A549 (cell line): ENCODE measurements around the gene LMO2. TPM values are rescaled to one million over a fixed set of nuclear protein-coding genes. Genes with fewer than 3 reads are reported as not detected.

ENCODE experiments used
- ATAC-seq, 2 experiments: fragments of 200-7000 bp in 1 of 2; fragments of >200 bp in 1 of 2; cut with Nextera tagmentation in 1 of 2; cut with Tn5 transposase in 1 of 2; 3 replicates each; pipeline versions ENCODE4 v1.8.0 to v1.9.1; 2018 to 2020; ENCODE audit warnings: mild to moderate bottlenecking in 1 of 2, moderate library complexity in 1 of 2
- CTCF ChIA-PET: fragments of 300-600 bp; sonication (Branson Sonifier 250); formaldehyde crosslinking; extraction: SDS; loops from one replicate; lab custom pipeline; 2021; ENCODE audit warnings: antibody characterized with exemption, inconsistent platforms; lab: Yijun Ruan, JAX
- POLR2A ChIA-PET: fragments of 350-600 bp; formaldehyde crosslinking; extraction: SDS; loops from one replicate; lab custom pipeline; 2021; ENCODE audit warnings: antibody characterized with exemption, inconsistent platforms; lab: Yijun Ruan, JAX
- DNase-seq, 2 experiments: peaks; one replicate each; pipeline versions ENCODE4 v3.0.0 to v3.0.0-alpha.2; 2011 to 2016; ENCODE audit warnings: low read depth in 1 of 2, low spot score in 1 of 2
- FAIRE-seq: peaks from 2 replicates; lab custom pipeline; 2011; peaks lifted over from hg19 to GRCh38; lab: Jason Lieb, UNC
- H3K27ac ChIP-seq, 2 experiments: fragments of >200 bp; sonication (Bioruptor Twin); formaldehyde crosslinking; 3 replicates each; pipeline ENCODE4 v1.5.1; 2016 to 2017
- H3K4me1 ChIP-seq: fragments of >200 bp; sonication (Bioruptor Twin); formaldehyde crosslinking; 3 replicates; pipeline ENCODE4 v1.6.1; 2016
- H3K4me2 ChIP-seq: fragments of >200 bp; sonication (Bioruptor Twin); formaldehyde crosslinking; 3 replicates; pipeline ENCODE4 v1.6.1; 2016
- H3K4me3 ChIP-seq: fragments of >200 bp; sonication (Bioruptor Twin); formaldehyde crosslinking; 3 replicates; pipeline ENCODE4 v1.5.1; 2016
- H3K9me3 ChIP-seq: fragments of >200 bp; sonication (Bioruptor Twin); formaldehyde crosslinking; 3 replicates; pipeline ENCODE4 v1.6.1; 2016
- BCL3 ChIP-seq: fragments of >200 bp; sonication (Bioruptor Twin); formaldehyde crosslinking; IDR thresholded peaks from 3 replicates; pipeline ENCODE4 v1.6.1; 2016
- CBX2 ChIP-seq: fragments of 200-600 bp; sonication (generic); IDR thresholded peaks from 2 replicates; pipeline ENCODE4 v1.6.1; 2016; ENCODE audit warnings: low read depth, mild to moderate bottlenecking, borderline replicate concordance
- CHD4 ChIP-seq: fragments of 200-600 bp; sonication (generic); IDR thresholded peaks from 2 replicates; pipeline ENCODE4 v1.6.1; 2016; ENCODE audit warnings: antibody characterized with exemption, mild to moderate bottlenecking, borderline replicate concordance
- EP300 ChIP-seq, 2 experiments: fragments of >200 bp; sonication (Bioruptor Twin); formaldehyde crosslinking; IDR thresholded peaks; 2 replicates in 1 of 2; 3 replicates in 1 of 2; pipeline ENCODE4 v1.6.1; 2016 to 2017
- ESRRA ChIP-seq: fragments of 150-350 bp; IDR thresholded peaks from 2 replicates; pipeline ENCODE4 v1.6.1; 2014; ENCODE audit warnings: mild to moderate bottlenecking, low read length, borderline replicate concordance
- FOSL2 ChIP-seq, 2 experiments: fragments of 450-650 bp in 1 of 2; fragments of >200 bp in 1 of 2; sonication (Bioruptor Twin) in 1 of 2; formaldehyde crosslinking; IDR thresholded peaks; 2 replicates each; pipeline versions ENCODE4 v1.5.0 to v1.6.1; 2016 to 2020; ENCODE audit warnings: mild to moderate bottlenecking in 1 of 2, moderate library complexity in 1 of 2
- FOXS1 ChIP-seq: fragments of 250-450 bp; sonication (Bioruptor Pico); IDR thresholded peaks from 2 replicates; pipeline ENCODE4 v1.5.0; 2020; ENCODE audit warnings: mild to moderate bottlenecking, moderate library complexity
- HDAC2 ChIP-seq: fragments of 200-600 bp; sonication (generic); IDR thresholded peaks from 2 replicates; pipeline ENCODE4 v1.6.1; 2016
- HEYL ChIP-seq: fragments of 250-450 bp; sonication (Bioruptor Pico); IDR thresholded peaks from 2 replicates; pipeline ENCODE4 v1.8.0; 2021; ENCODE audit warnings: mild to moderate bottlenecking, moderate library complexity
- KDM5A ChIP-seq: fragments of 200-600 bp; sonication (generic); IDR thresholded peaks from 2 replicates; pipeline ENCODE4 v1.6.1; 2016; ENCODE audit warnings: antibody characterized with exemption, mild to moderate bottlenecking
- MAZ ChIP-seq: fragments of 150-350 bp; IDR thresholded peaks from 2 replicates; pipeline ENCODE4 v1.6.1; 2014; ENCODE audit warnings: antibody characterized with exemption, low read depth, low read length, borderline replicate concordance
- NPAS2 ChIP-seq: fragments of 250-450 bp; sonication (Bioruptor Pico); IDR thresholded peaks from 2 replicates; pipeline ENCODE4 v1.8.0; 2022; ENCODE audit warnings: mild to moderate bottlenecking, moderate library complexity, borderline replicate concordance
- NR3C1 ChIP-seq: fragments of >200 bp; sonication (Bioruptor Twin); formaldehyde crosslinking; IDR thresholded peaks from 3 replicates; pipeline ENCODE4 v1.6.1; 2017
- POLR2A ChIP-seq: IDR thresholded peaks from 2 replicates; pipeline ENCODE4 v1.6.1; 2012; ENCODE audit warnings: mild to moderate bottlenecking, low read length
- RARB ChIP-seq: fragments of 250-450 bp; sonication (Bioruptor Pico); IDR thresholded peaks from 2 replicates; pipeline ENCODE4 v1.8.0; 2021; ENCODE audit warnings: mild to moderate bottlenecking, moderate library complexity
- RNF2 ChIP-seq: fragments of 200-600 bp; sonication (generic); IDR thresholded peaks from 2 replicates; pipeline ENCODE4 v1.6.1; 2016; ENCODE audit warnings: low read depth, mild to moderate bottlenecking, antibody characterized with exemption, moderate library complexity, borderline replicate concordance
- SMC3 ChIP-seq: fragments of >200 bp; sonication (Bioruptor Twin); formaldehyde crosslinking; IDR thresholded peaks from 3 replicates; pipeline ENCODE4 v1.6.1; 2018; ENCODE audit warnings: inconsistent platforms
- SREBF2 ChIP-seq: fragments of 450-650 bp; IDR thresholded peaks from 2 replicates; pipeline ENCODE4 v1.6.1; 2014; ENCODE audit warnings: mild to moderate bottlenecking, moderate library complexity
- TP53 ChIP-seq: fragments of 250-450 bp; sonication (Bioruptor Pico); IDR thresholded peaks from 2 replicates; pipeline ENCODE4 v1.5.0; 2021; ENCODE audit warnings: mild to moderate bottlenecking, moderate library complexity
- USF2 ChIP-seq: fragments of 450-650 bp; IDR thresholded peaks from 2 replicates; pipeline ENCODE4 v1.6.1; 2014; ENCODE audit warnings: antibody characterized with exemption
- ZC3H11A ChIP-seq: fragments of 450-650 bp; IDR thresholded peaks from 2 replicates; pipeline ENCODE4 v1.6.1; 2014; ENCODE audit warnings: antibody characterized with exemption, mild to moderate bottlenecking
- ZSCAN20 ChIP-seq: fragments of 250-450 bp; sonication (Bioruptor Pico); IDR thresholded peaks from 2 replicates; pipeline ENCODE4 v1.8.0; 2022; ENCODE audit warnings: mild to moderate bottlenecking, moderate library complexity
- WGBS: methylation state at CpG from one replicate; pipeline ENCODE4 v1.1.6; 2017; ENCODE audit errors: missing lambda C conversion rate; 5-methylcytosine and 5-hydroxymethylcytosine counted together
- polyA plus RNA-seq, 4 experiments: library from polyadenylated mRNA; depleted of rRNA in 3 of 4; stranded (reverse); fragments of >200 nt; fragmentation: RNase III in 1 of 4; extraction: RNeasy Plus Mini Kit Qiagen cat#74134 plus additional on column Dnase treatment in 1 of 4; gene quantifications; 2 replicates in 3 of 4; 3 replicates in 1 of 4; pipeline ENCODE4 v1.2.3, GENCODE V29; 2011 to 2017
- TF ChIP-seq, protein P1 (sequence below): fragments of >200 bp; sonication (Bioruptor Twin); formaldehyde crosslinking; IDR thresholded peaks from 2 replicates; pipeline ENCODE4 v1.6.1; 2016

Gene LMO2
- polyA plus RNA-seq, 2 of the 4 experiments (the other 2 are of a cell fraction) = 0.12 to 0.15 TPM

GRCh38 chr11:33936725-33937604, 45.1 kb upstream of the LMO2 start:
- Histone ChIP-seq H3K27ac (no peak overlapping the region), H3K9me3 (peaks cover 8% of the 10 kb centered on the region), H3K4me1 (no peaks in the 10 kb centered on the region), H3K4me3 (no peak overlapping the region), H3K4me2 (no peak overlapping the region)
- DNase-seq (no peak), FAIRE-seq (no peak), ATAC-seq (no peak)
- ChIA-PET POLR2A (no interaction called here), CTCF (interaction anchor here (0.7 to 2.1 kb wide), 4 partner anchors 9 to 80 kb away, joined by 3 to 6 read pairs (median 4); no protein-coding TSS in a partner anchor)
- 61% methylated on average over 15 of the region's 15 CpGs for WGBS
- no peak for TF ChIP-seq BCL3
- TF ChIP-seq TP53 (CRISPR knock-in tag) = no peak
- TF ChIP-seq HEYL (CRISPR knock-in tag) = no peak
- no peak for TF ChIP-seq ESRRA
- no peak for TF ChIP-seq POLR2A
- TF ChIP-seq MAZ = no peak
- no peak for TF ChIP-seq FOXS1 (CRISPR knock-in tag)
- TF ChIP-seq RARB = no peak
- no peak for TF ChIP-seq CBX2
- TF ChIP-seq USF2 = no peak
- TF ChIP-seq RNF2 = no peak
- no peak for TF ChIP-seq CHD4
- no peak for TF ChIP-seq KDM5A
- no peak for TF ChIP-seq NPAS2 (CRISPR knock-in tag)
- no peak for TF ChIP-seq ZC3H11A
- no peak for TF ChIP-seq HDAC2
- no peak for TF ChIP-seq SMC3

GRCh38 chr11:33935461-33936456, 43.9 kb upstream of the LMO2 start:
- no peak for ATAC-seq
- CTCF ChIA-PET = interaction anchor here (0.6 to 2.1 kb wide), 6 partner anchors 9 to 78 kb away, joined by 3 to 6 read pairs (median 3); no protein-coding TSS in a partner anchor
- POLR2A ChIA-PET = no interaction called here

More at GRCh38 chr11:33935461-33936456, 43.9 kb upstream of the LMO2 start:
- FAIRE-seq (no peak), DNase-seq (no peak)
- Histone ChIP-seq H3K4me3 (no peak overlapping the region), H3K4me2 (no peak overlapping the region), H3K27ac (no peak overlapping the region), H3K4me1 (no peaks in the 10 kb centered on the region), H3K9me3 (peaks cover 17% of the 10 kb centered on the region)
- WGBS = 63% methylated on average over 12 of the region's 14 CpGs
- TF ChIP-seq FOXS1 (CRISPR knock-in tag) (no peak), EP300 (IDR thresholded peaks at IDR 0.05) (no peak), NR3C1 (no peak), CHD4 (no peak), SREBF2 (no peak), ZSCAN20 (no peak), FOSL2 (IDR thresholded peaks at IDR 0.05) (no peak), FOSL2 (CRISPR knock-in tag; IDR thresholded peaks at IDR 0.05) (no peak)
- TF ChIP-seq, protein P1, sequence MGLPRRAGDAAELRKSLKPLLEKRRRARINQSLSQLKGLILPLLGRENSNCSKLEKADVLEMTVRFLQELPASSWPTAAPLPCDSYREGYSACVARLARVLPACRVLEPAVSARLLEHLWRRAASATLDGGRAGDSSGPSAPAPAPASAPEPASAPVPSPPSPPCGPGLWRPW = no peak
